Raji (cell line): Measurements from ENCODE around the gene CGA.

ENCODE experiments used
- POLR2A ChIP-seq: IDR thresholded peaks from 2 replicates; pipeline ENCODE4 v1.6.1; 2011; ENCODE audit warnings: low read depth, low read length, control low read depth; ENCODE audit not compliant: insufficient read depth

The CGA gene

DNA sequence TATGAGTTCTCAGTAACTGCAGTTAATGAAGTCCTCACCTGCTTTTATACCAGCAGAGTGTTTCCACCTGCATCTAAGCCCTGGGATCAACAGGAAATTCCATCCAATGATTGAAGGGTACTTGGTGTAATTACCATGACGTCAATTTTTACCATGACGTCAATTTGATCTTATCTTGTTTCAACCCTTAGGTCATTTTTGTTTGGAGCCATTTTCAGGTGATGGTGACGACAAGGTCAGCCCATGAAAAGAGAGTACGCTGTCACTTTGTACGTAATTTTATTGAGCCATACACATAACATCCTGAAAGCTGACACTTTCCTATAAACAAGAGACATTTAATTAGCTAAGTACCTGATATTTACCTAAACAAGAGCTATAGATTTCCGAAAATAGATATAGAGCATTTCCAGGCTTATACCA, at the start of gene CGA:
CGA (minus strand) TSS at position 20 of the 423 bp plus-strand sequence. CDS start 6,906 bp downstream, outside the sequence.
- TF ChIP-seq POLR2A = no peak

DNA sequence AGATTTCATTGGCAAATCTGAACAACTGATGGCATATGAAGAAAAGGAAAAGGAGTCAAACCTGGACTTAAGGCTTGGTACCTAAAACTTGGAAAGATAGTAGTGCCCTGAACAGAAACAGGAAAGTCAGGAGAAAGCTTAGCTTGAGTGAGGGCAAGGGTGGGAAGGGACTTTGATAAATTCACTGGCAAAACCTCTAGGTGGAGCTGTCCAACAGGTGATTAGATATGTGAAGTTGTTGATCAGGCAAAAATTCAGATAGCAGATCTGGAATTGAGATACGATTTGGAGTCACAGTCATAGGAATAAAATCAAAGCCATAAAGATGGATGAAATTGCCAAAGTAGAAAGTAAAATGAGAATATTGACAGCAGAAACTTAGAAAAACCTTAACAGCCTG, 44.3 kb upstream of the CGA start:
- TF ChIP-seq POLR2A = no peak

DNA sequence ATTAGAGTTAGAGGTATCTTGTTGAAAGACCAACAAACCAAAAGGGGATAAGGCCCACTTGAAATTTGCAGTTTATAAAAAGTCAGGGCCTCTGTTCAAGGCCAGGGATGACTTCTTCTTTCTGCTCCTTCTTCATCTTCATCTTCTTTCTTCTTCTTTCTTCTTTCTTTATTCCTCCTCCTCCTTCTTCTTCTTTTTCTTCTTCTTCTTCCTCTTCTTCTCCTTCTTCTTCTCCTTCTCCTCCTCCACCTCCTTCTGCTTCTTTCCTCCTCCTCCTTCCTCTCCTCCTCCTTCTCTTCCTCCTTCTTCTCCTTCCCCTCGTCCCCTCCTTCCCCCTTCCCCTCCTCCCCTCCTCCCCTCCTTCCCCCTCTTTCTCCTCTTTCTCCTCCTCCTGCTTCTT, 42.1 kb upstream of the CGA start:
- no peak for TF ChIP-seq POLR2A

DNA sequence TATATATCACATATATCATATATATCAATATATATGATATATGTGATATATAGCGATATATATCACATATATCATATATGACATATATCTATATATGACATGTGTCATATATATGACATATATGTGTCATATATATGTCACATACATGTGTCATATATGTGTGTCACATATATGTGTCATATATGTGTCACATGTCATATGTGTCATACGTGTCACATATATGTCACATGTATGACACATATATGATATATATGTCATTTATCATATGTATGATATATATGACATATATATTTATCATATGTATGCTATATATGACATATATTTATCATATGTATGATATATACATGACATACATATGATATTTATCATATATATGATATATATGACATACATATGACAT, 32.8 kb upstream of the CGA start:
- TF ChIP-seq POLR2A = no peak

DNA sequence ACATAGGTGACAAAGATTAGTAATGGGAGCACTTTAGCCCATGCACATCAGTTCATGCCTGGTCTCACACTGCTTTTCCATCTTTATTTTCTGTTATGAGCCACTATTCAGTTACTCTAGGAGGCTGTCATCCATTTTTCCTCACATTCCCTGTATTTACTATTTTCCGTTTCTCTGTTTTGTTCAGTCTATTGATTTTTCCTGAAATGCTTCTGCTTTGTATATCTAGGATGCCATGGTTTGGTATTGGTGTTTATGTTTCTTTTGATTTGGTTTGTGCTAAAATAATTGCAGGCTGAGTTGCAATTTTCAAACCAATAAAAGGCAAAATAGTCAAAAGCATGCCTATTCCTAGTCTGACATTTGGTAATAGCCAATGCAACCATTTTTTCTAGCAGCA, 31.6 kb upstream of the CGA start:
- no peak for TF ChIP-seq POLR2A

DNA sequence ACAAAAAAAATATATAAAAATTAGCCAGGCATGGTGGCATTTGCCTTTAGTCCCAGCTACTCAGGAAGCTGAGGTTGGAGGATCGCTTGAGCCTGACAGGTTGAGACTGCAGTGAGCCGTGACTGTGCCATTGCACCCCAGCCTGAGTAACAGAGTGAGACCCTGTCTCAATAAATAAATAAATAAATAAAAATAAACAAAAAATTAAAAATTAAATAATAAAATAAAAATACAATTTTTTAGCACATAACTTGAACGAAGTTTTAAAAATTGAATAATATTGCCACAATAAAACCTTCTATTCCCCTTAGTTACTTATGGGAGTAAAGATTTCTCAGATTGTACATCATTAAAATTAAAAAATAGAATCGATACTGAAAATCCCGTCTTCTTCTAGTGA, 29.2 kb upstream of the CGA start:
- no peak for TF ChIP-seq POLR2A

DNA sequence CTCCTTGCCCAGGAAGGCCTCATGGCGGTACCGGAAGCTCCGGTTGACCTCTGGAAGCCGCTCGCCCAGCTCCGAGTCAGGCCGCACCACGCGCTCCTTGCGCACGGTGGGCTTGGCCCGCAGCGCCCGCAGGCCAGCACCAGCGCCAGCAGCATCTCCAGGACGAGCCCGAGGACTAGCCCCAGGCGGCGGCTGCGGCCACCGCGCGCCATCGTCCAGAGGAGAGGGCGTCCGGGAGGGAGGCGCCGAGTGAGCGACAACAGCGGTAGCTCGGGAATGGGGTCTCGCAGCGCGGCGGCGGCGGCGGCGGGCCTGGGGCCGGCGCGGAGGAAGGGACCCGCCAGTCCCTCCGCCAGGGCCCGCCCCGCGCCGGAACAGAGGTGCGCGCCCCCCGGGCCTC, 27.6 kb upstream of the CGA start:
- no peak for TF ChIP-seq POLR2A

DNA sequence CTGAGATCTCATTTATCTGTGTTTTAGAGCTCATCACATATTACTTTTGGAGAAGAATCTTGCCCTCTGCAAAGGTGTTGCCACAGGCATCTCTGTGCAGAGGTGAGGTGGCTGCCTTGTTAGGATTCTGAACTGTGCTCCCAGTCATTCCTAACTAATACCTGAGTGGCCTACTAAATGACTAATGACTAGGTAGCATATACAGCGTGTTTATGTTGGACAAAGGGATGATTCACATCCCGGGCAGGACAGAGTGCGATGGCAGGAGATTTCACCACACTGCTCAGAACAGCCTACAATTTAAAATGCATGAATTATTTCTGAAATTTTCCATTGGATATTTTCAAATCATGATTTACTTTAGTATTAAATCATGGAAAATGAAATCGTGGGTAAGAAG, 23.1 kb upstream of the CGA start:
- TF ChIP-seq POLR2A = no peak

DNA sequence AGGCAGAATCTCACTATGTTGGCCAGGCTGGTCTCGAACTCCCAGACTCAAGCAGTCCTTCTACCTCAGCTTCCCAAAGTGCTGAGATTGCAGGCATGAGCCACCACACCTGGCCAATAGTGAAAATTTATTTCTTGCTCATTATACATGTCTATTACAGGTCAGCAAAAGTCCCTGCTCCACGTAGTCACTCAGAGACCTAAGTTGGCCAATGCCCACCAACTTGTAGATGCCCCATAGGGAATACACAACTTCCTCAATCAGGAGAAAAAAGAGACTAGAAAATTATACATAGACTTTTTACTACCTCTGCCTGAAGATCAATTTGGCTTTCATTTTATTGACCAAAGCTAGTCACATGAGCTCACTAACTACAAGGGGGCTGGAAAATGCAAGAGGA, 22.0 kb upstream of the CGA start:
- no peak for TF ChIP-seq POLR2A

DNA sequence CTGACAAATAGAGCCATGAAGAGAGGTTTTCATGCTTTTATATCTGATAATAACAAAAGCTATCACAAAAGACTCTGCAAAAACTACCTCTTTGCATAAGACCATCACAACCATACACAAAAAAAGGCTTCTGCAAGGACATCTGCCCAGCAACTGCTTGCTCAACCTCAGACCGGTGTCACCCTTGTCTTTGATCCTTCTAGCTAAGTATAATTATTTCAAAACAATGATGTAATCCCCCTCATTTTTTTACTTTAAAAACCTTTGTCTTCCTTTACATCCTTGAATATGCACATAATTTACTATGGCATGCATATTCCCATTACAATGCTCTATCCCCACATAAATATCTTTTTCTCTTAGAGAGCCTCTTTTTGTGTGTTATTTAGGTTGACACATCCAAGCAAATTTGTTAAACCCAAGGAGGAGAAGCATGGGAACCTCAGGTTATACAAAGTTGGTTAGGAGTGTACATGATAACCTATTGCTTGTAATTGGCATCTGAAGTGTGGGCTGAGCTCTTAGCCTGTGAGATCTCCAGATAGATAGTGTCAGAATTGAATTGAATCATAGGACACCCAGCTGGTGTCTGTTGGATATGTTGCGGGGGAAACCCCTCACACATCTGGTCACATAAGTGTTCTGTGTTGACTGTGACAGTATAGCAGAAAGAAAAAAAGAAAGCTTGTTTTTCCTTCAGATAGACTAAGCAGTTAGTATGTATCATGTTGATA, 20.7 kb upstream of the CGA start:
- no peak for TF ChIP-seq POLR2A

DNA sequence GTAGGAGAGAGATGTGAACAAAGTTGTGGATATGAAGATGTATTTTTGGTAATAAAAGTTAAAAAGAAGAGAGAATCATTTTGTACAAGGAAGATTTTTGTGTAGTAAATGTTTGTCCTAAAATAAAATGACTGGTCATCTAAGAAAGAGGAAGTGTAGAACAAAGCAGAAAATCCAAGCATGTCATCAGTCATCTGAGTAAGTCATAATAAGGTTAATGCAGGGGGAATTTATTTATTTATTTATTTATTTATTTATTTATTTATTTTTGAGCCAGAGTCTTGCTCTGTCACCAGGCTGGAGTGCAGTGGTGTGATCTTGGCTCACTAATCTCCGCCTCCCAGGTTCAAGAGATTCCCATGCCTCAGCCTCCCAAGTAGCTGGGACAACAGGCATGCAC, 15.7 kb upstream of the CGA start:
- TF ChIP-seq POLR2A = no peak

DNA sequence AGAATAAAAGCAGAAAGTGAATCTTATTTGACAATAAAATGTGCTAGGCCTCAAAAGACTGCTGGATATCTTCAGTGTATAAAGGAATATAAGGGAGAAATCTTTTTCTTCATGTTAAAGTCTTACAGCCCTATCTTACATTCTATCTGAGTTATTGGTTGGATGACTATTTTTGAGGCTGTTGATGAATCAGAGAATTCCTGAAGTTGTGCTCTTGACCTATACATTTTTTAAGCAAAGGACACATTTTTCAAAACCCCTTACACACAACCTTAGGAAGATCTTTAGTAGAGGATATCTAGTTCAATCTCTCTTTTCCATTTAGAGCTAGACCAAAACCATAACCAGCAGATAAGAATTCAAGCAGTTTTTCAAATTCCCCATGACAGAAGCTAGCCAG, 10.9 kb upstream of the CGA start:
- no peak for TF ChIP-seq POLR2A

DNA sequence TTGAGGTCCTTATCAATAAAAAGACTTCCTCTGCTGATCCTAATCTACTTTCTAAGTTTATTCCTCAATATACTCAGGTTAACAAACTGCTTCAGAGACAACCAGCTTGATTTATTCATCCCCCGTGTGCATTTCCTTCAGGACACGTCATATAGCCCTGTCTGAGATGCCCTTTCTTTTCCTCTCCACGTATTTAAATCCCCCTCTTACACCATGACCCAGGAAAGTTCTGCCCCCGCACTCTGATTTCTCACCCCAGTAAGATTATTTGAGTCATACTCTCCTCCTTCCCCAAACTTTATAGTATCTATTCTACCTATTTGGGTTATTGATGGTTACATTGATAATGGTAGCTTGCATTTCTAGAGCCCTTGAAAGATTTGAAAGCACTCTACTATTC, 9.8 kb upstream of the CGA start:
- TF ChIP-seq POLR2A = no peak

DNA sequence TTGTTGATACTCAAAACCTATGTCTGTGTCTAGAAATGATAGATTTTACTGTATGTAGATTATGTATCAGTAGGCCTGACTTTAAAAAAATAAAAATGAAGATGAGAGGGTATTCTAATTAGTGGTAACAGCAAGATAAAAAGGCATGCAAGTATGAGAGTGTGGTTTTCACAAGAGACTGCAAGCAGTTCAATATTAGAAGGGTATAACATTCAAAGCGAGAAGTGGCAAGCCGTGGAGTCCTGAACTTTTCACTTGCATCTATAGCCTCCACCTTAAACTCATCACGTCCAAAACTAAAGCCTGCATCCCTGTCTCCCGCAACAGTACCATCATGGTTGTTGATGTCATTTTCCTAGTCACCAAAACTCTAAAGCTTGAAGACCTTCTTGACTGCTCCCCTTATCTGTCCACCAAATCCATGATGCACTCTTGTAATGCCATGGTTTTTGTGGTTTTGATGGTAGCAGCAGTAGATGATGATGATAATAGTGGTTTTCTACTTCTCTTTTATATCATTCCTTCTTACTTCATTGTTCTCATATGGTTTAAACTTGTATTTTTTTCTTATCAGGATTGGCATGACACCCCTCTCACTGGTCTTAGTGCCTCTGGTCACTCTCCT, 9.2 kb upstream of the CGA start:
- no peak for TF ChIP-seq POLR2A

DNA sequence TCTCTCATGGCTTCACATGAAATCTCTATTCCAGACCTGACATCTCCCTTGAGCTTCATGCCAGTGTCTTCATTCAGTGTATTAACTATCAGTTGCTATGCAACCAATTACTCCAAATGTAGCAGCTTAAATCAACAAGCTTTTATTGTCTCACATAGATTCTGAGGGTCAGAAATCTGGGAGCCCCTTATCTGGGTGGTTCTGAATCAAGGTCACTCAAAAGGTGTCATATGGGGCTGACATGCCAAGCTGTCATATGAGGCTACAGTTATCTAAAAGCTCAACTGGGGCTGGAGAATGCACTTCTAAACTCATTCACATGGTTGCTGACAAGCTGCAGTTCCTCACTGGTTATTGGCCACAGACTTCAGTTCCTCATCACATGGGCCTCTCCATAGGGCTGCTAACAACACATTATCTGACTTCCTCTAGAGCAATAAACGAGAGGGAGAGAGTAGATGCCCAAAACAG, 7.3 kb upstream of the CGA start:
- TF ChIP-seq POLR2A = no peak

DNA sequence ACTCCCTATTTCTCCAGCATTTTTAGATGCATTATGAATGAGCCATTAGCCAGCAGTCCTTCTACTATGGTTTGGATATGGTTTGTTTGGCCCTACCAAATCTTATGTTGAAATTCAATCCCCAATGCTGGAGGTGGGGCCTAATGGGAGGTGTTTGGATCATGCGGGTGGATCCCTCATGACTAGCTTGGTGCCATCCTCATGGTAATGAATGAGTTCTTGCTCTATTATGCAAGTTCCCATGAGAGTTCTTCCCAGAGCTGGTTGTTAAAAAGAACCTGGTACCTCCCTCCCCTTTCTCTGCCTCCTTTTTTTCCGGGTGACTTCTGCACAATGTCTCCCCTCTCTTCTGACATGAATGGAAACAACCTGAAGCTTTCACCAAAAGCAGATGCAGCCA, 6.2 kb upstream of the CGA start:
- TF ChIP-seq POLR2A = no peak

DNA sequence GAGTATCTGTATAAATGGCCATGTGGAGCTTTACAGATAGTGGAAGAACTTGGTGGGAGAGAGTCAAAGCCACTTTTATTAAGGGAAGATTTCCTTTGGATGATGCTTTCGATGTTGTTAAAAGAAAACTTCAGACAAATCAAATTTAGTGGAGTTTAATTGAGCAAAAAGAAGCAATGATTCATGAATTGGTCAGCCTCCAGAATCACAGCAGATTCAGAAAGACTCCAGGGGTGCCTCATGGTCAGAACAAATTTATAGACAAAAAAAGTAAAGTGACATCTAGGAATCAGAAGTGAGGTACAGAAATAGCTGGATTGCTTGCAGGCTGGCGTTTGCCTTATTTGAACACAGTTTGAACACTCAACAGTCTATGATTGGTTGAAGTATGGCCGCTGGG, 5.3 kb upstream of the CGA start:
- TF ChIP-seq POLR2A = no peak
